SK-N-SH treated with all-trans-retinoic acid at 6 μM for 48 hours (cell line): ENCODE data around the gene QSOX1.

Source experiments
- ATAC-seq: fragments of 200-7000 bp; cut with Tn5 transposase; 3 replicates; pipeline ENCODE4 v1.9.1; 2020; ENCODE audit warnings: mild to moderate bottlenecking, moderate library complexity
- ARNTL ChIP-seq: fragments of 450-650 bp; formaldehyde crosslinking; IDR thresholded peaks from 2 replicates; pipeline ENCODE4 v1.5.0; 2020; ENCODE audit warnings: low read depth, mild to moderate bottlenecking, moderate library complexity, borderline replicate concordance
- BACH2 ChIP-seq: fragments of 250-450 bp; sonication (Bioruptor Pico); IDR thresholded peaks from 2 replicates; pipeline ENCODE4 v1.9.0; 2021; ENCODE audit warnings: mild to moderate bottlenecking, borderline replicate concordance
- CSDC2 ChIP-seq: fragments of 250-450 bp; sonication (Bioruptor Pico); IDR thresholded peaks from 2 replicates; pipeline ENCODE4 v1.5.0; 2020; ENCODE audit warnings: mild to moderate bottlenecking, moderate library complexity
- ESRRG ChIP-seq: fragments of 250-450 bp; sonication (Bioruptor Pico); IDR thresholded peaks from 2 replicates; pipeline ENCODE4 v1.6.1; 2021; ENCODE audit warnings: mild to moderate bottlenecking
- GLIS3 ChIP-seq: fragments of 250-450 bp; sonication (Bioruptor Pico); IDR thresholded peaks from 2 replicates; pipeline ENCODE4 v1.5.0; 2020; ENCODE audit warnings: mild to moderate bottlenecking, moderate library complexity
- ISL1 ChIP-seq: fragments of 250-450 bp; sonication (Bioruptor Pico); IDR thresholded peaks from 2 replicates; pipeline ENCODE4 v2.1.2; 2022; ENCODE audit warnings: mild to moderate bottlenecking, moderate library complexity
- OSR1 ChIP-seq: fragments of 250-450 bp; sonication (Bioruptor Pico); IDR thresholded peaks from 2 replicates; pipeline ENCODE4 v1.8.0; 2022; ENCODE audit warnings: moderate library complexity, mild to moderate bottlenecking, inconsistent platforms
- PPARA ChIP-seq: fragments of 250-450 bp; sonication (Bioruptor Pico); IDR thresholded peaks from 2 replicates; pipeline ENCODE4 v1.5.0; 2020; ENCODE audit warnings: mild to moderate bottlenecking, borderline replicate concordance
- TCF4 ChIP-seq: fragments of 250-450 bp; sonication (Bioruptor Pico); IDR thresholded peaks from 2 replicates; pipeline ENCODE4 v1.8.0; 2021; ENCODE audit warnings: mild to moderate bottlenecking, moderate library complexity, borderline replicate concordance
- TOX ChIP-seq: fragments of 250-450 bp; sonication (Bioruptor Pico); IDR thresholded peaks from 2 replicates; pipeline ENCODE4 v1.8.0; 2021; ENCODE audit warnings: mild to moderate bottlenecking, moderate library complexity, borderline replicate concordance
- ZC3H10 ChIP-seq: fragments of 250-450 bp; sonication (Bioruptor Pico); IDR thresholded peaks from 2 replicates; pipeline ENCODE4 v1.5.1; 2021; ENCODE audit warnings: mild to moderate bottlenecking, moderate library complexity
- ZFP3 ChIP-seq: fragments of 250-450 bp; sonication (Bioruptor Pico); IDR thresholded peaks from 2 replicates; pipeline ENCODE4 v1.5.0; 2020; ENCODE audit warnings: mild to moderate bottlenecking, moderate library complexity
- ZFP30 ChIP-seq: fragments of 450-650 bp; formaldehyde crosslinking; IDR thresholded peaks from 2 replicates; pipeline ENCODE4 v1.5.0; 2022; ENCODE audit warnings: mild to moderate bottlenecking, moderate library complexity
- ZNF565 ChIP-seq: fragments of 450-650 bp; formaldehyde crosslinking; conservative IDR thresholded peaks from 2 replicates; pipeline ENCODE4 v1.5.0; 2020; ENCODE audit warnings: low read depth, mild to moderate bottlenecking, moderate library complexity
- ZNF70 ChIP-seq: fragments of 450-650 bp; formaldehyde crosslinking; IDR thresholded peaks from 2 replicates; pipeline ENCODE4 v1.5.0; 2020; ENCODE audit warnings: mild to moderate bottlenecking, moderate library complexity
- TF ChIP-seq, protein P1 (sequence below): fragments of 250-450 bp; sonication (Bioruptor Pico); IDR thresholded peaks from 2 replicates; pipeline ENCODE4 v1.5.0; 2020; ENCODE audit warnings: mild to moderate bottlenecking, moderate library complexity
- TF ChIP-seq, protein P2 (sequence below): fragments of 250-450 bp; sonication (Bioruptor Pico); IDR thresholded peaks from 2 replicates; pipeline ENCODE4 v1.8.0; 2021; ENCODE audit warnings: low read depth, mild to moderate bottlenecking, moderate library complexity, borderline replicate concordance
- TF ChIP-seq, protein P3 (sequence below): fragments of 250-450 bp; sonication (Bioruptor Pico); IDR thresholded peaks from 2 replicates; pipeline ENCODE4 v1.5.1; 2020; ENCODE audit warnings: low read depth, mild to moderate bottlenecking, moderate library complexity
- TF ChIP-seq, protein P4 (sequence below): fragments of 250-450 bp; sonication (Bioruptor Pico); IDR thresholded peaks from 2 replicates; pipeline ENCODE4 v1.5.1; 2021; ENCODE audit warnings: mild to moderate bottlenecking, moderate library complexity
- TF ChIP-seq, protein P5 (sequence below): fragments of 250-450 bp; sonication (Bioruptor Pico); IDR thresholded peaks from 2 replicates; pipeline ENCODE4 v1.8.0; 2020; ENCODE audit warnings: mild to moderate bottlenecking, moderate library complexity, borderline replicate concordance

QSOX1 gene

DNA sequence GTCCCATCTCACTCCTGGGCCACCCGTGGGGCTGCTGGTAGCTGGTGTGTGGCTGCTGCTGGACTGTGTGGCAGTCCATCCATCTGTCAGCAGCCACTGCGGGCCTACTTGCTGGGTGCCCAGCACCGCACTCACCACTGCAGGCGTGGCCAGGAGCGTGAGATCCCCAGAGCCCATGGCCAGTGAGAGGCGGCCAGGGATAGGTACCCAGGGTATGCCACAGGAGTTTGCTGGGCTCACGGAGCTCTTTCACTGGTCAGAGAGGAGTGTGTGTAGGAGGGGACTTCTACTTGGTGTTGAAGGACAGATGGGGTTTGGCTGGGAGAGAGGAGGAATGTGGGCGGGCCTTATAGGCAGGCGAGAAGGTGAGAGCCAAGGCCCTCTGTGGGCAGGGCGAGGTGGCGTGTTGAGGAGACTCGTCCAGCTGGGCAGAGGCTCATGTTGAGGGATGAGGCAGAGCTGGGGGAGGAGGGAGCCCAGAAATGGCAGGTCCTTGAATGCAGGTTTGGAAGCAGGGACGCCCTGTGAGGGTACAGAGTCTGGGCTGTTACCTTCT, 15.0 kb downstream of the QSOX1 start:
- TF ChIP-seq ZNF70: no peak
- no peak for TF ChIP-seq ZC3H10 (CRISPR knock-in tag)
- TF ChIP-seq, protein P1, sequence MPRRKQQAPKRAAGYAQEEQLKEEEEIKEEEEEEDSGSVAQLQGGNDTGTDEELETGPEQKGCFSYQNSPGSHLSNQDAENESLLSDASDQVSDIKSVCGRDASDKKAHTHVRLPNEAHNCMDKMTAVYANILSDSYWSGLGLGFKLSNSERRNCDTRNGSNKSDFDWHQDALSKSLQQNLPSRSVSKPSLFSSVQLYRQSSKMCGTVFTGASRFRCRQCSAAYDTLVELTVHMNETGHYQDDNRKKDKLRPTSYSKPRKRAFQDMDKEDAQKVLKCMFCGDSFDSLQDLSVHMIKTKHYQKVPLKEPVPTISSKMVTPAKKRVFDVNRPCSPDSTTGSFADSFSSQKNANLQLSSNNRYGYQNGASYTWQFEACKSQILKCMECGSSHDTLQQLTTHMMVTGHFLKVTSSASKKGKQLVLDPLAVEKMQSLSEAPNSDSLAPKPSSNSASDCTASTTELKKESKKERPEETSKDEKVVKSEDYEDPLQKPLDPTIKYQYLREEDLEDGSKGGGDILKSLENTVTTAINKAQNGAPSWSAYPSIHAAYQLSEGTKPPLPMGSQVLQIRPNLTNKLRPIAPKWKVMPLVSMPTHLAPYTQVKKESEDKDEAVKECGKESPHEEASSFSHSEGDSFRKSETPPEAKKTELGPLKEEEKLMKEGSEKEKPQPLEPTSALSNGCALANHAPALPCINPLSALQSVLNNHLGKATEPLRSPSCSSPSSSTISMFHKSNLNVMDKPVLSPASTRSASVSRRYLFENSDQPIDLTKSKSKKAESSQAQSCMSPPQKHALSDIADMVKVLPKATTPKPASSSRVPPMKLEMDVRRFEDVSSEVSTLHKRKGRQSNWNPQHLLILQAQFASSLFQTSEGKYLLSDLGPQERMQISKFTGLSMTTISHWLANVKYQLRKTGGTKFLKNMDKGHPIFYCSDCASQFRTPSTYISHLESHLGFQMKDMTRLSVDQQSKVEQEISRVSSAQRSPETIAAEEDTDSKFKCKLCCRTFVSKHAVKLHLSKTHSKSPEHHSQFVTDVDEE (CRISPR knock-in tag): no peak
- TF ChIP-seq PPARA (CRISPR knock-in tag): no peak
- TF ChIP-seq TOX (CRISPR knock-in tag): no peak
- TF ChIP-seq OSR1 (CRISPR knock-in tag): no peak
- TF ChIP-seq BACH2 (CRISPR knock-in tag): no peak
- TF ChIP-seq, protein P2, sequence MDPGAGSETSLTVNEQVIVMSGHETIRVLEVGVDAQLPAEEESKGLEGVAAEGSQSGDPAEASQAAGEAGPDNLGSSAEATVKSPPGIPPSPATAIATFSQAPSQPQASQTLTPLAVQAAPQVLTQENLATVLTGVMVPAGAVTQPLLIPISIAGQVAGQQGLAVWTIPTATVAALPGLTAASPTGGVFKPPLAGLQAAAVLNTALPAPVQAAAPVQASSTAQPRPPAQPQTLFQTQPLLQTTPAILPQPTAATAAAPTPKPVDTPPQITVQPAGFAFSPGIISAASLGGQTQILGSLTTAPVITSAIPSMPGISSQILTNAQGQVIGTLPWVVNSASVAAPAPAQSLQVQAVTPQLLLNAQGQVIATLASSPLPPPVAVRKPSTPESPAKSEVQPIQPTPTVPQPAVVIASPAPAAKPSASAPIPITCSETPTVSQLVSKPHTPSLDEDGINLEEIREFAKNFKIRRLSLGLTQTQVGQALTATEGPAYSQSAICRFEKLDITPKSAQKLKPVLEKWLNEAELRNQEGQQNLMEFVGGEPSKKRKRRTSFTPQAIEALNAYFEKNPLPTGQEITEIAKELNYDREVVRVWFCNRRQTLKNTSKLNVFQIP (CRISPR knock-in tag): no peak
- TF ChIP-seq ZFP30: no peak
- no peak for TF ChIP-seq ESRRG (CRISPR knock-in tag)
- TF ChIP-seq TCF4 (CRISPR knock-in tag): no peak
- TF ChIP-seq, protein P3, sequence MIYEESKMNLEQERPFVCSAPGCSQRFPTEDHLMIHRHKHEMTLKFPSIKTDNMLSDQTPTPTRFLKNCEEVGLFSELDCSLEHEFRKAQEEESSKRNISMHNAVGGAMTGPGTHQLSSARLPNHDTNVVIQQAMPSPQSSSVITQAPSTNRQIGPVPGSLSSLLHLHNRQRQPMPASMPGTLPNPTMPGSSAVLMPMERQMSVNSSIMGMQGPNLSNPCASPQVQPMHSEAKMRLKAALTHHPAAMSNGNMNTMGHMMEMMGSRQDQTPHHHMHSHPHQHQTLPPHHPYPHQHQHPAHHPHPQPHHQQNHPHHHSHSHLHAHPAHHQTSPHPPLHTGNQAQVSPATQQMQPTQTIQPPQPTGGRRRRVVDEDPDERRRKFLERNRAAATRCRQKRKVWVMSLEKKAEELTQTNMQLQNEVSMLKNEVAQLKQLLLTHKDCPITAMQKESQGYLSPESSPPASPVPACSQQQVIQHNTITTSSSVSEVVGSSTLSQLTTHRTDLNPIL (CRISPR knock-in tag): no peak
- ATAC-seq: no peak

DNA sequence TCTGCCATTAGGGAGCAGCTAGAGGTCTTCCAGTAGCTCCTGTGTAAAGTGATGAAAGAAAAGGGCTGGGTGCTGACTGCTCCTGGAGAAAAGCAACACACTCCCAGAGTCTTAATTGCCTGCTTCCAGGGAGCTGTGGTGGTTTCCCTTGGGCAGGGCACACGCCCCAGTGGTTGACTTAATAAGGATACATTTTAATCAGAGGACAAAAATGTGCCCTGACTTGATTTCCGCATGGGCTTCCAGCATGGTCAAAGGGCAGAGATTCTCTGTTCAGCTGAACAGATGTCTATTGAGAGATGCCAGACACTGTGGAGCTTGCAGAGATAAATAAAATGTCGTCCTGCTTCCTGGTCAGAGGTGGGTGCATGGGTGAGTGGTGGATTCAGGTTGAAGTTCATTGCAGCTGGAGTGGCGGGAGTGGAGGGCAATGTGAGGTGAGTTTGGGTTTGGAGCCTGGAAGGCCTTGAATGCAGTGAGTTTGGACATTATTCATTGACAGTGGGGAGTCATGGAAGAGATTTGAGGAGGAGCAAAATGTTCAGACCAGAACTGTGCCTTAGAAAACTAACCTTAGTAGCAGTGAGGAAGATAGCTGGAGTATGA, 16.0 kb downstream of the QSOX1 start:
- no peak for TF ChIP-seq ARNTL (CRISPR knock-in tag)
- TF ChIP-seq TCF4 (CRISPR knock-in tag): no peak
- no peak for TF ChIP-seq TOX (CRISPR knock-in tag)
- TF ChIP-seq OSR1 (CRISPR knock-in tag): no peak
- TF ChIP-seq GLIS3 (CRISPR knock-in tag): no peak
- TF ChIP-seq ISL1 (CRISPR knock-in tag): no peak
- TF ChIP-seq ZFP3 (CRISPR knock-in tag): no peak
- no peak for TF ChIP-seq ZC3H10 (CRISPR knock-in tag)
- TF ChIP-seq, protein P4, sequence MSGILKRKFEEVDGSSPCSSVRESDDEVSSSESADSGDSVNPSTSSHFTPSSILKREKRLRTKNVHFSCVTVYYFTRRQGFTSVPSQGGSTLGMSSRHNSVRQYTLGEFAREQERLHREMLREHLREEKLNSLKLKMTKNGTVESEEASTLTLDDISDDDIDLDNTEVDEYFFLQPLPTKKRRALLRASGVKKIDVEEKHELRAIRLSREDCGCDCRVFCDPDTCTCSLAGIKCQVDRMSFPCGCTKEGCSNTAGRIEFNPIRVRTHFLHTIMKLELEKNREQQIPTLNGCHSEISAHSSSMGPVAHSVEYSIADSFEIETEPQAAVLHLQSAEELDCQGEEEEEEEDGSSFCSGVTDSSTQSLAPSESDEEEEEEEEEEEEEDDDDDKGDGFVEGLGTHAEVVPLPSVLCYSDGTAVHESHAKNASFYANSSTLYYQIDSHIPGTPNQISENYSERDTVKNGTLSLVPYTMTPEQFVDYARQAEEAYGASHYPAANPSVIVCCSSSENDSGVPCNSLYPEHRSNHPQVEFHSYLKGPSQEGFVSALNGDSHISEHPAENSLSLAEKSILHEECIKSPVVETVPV: no peak
- TF ChIP-seq PPARA (CRISPR knock-in tag): no peak
- no peak for TF ChIP-seq ZNF70
- TF ChIP-seq, protein P3 (CRISPR knock-in tag): no peak
- TF ChIP-seq, protein P5, sequence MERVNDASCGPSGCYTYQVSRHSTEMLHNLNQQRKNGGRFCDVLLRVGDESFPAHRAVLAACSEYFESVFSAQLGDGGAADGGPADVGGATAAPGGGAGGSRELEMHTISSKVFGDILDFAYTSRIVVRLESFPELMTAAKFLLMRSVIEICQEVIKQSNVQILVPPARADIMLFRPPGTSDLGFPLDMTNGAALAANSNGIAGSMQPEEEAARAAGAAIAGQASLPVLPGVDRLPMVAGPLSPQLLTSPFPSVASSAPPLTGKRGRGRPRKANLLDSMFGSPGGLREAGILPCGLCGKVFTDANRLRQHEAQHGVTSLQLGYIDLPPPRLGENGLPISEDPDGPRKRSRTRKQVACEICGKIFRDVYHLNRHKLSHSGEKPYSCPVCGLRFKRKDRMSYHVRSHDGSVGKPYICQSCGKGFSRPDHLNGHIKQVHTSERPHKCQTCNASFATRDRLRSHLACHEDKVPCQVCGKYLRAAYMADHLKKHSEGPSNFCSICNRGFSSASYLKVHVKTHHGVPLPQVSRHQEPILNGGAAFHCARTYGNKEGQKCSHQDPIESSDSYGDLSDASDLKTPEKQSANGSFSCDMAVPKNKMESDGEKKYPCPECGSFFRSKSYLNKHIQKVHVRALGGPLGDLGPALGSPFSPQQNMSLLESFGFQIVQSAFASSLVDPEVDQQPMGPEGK (CRISPR knock-in tag): no peak
- TF ChIP-seq CSDC2 (CRISPR knock-in tag): no peak
- no peak for TF ChIP-seq ZFP30
- no peak for TF ChIP-seq ESRRG (CRISPR knock-in tag)
- TF ChIP-seq, protein P2 (CRISPR knock-in tag): no peak
- TF ChIP-seq ZNF565 (CRISPR knock-in tag): no peak
- ATAC-seq: no peak
